SH-SY5Y (cell line): ENCODE measurements around the gene FOXN1.

ENCODE experiments used
- GATA2 ChIP-seq: IDR thresholded peaks from 2 replicates; pipeline ENCODE4 v1.6.1; 2011; ENCODE audit warnings: mild to moderate bottlenecking, low read depth, low read length
- GATA3 ChIP-seq: IDR thresholded peaks from 2 replicates; pipeline ENCODE4 v1.6.1; 2011; ENCODE audit warnings: low read depth, mild to moderate bottlenecking, low read length, moderate library complexity

- TF ChIP-seq GATA2, result no peak
- no peak for TF ChIP-seq GATA3
Measured at GRCh38 chr17:28477928-28478327, 28.2 kb upstream of the FOXN1 start.
